Spleen (tissue), 7 donors: Measurements from ENCODE around the gene DPYD.

Experiments used
- POLR2AphosphoS5 ChIP-seq, 3 donors: sonication (generic); formaldehyde crosslinking; IDR thresholded peaks; one replicate each; pipeline ENCODE4 v1.5.1; 2017; ENCODE audit warnings: antibody characterized with exemption in 3 of 3
- TF ChIP-seq, protein P1 (sequence below), 11 experiments: fragments of 200-600 bp in 7 of 11; fragments of 450-650 bp in 4 of 11; sonication (generic) in 4 of 11; IDR thresholded peaks in 8 of 11; conservative IDR thresholded peaks in 3 of 11; 1 replicate in 7 of 11; 2 replicates in 4 of 11; pipeline versions ENCODE4 v1.4.0 to v1.8.0; 2016 to 2021; ENCODE audit warnings: antibody characterized with exemption in 11 of 11, inconsistent platforms in 4 of 11, mild to moderate bottlenecking in 1 of 11
- donor health status: DM: no; HTN: no; CAD: no; lungs with moderate emphysema.
- donor health status: DM: no; HTN: no; CAD: no.
- donor health status: DM: no; HTN: no; CAD: no.

DNA sequence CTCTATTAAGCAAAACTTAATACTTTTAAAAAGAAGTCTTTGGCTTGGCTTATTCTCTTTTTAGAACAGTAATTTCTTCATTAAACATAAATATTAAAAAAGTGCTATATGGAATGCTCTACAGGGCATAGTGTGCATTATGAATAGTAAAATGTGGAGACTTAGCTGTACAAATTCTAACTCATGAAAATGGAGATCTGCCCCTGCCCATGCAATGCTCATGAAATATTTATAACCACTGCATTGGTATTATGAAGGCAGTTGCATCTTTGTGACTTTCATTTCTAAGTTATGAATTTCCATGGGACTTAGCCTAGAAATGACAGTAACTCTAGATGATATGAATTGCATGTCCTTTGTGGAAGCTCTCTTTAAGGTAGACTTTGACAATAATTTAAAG, 613.3 kb downstream of the DPYD start:
- TF ChIP-seq POLR2AphosphoS5 (IDR thresholded peaks at IDR 0.05), result no peak
- TF ChIP-seq, protein P1, sequence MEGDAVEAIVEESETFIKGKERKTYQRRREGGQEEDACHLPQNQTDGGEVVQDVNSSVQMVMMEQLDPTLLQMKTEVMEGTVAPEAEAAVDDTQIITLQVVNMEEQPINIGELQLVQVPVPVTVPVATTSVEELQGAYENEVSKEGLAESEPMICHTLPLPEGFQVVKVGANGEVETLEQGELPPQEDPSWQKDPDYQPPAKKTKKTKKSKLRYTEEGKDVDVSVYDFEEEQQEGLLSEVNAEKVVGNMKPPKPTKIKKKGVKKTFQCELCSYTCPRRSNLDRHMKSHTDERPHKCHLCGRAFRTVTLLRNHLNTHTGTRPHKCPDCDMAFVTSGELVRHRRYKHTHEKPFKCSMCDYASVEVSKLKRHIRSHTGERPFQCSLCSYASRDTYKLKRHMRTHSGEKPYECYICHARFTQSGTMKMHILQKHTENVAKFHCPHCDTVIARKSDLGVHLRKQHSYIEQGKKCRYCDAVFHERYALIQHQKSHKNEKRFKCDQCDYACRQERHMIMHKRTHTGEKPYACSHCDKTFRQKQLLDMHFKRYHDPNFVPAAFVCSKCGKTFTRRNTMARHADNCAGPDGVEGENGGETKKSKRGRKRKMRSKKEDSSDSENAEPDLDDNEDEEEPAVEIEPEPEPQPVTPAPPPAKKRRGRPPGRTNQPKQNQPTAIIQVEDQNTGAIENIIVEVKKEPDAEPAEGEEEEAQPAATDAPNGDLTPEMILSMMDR (IDR thresholded peaks at IDR 0.05 in 8 of 11, conservative IDR thresholded peaks at IDR 0.05 in 3 of 11), result no peak
